GM19238 (cell line): ENCODE results near the gene RSPO3.

Experiments
- DNase-seq: peaks from one replicate; pipeline ENCODE4 v3.0.0; 2011; ENCODE audit warnings: low spot score; ENCODE audit not compliant: insufficient read length

Gene RSPO3

DNA sequence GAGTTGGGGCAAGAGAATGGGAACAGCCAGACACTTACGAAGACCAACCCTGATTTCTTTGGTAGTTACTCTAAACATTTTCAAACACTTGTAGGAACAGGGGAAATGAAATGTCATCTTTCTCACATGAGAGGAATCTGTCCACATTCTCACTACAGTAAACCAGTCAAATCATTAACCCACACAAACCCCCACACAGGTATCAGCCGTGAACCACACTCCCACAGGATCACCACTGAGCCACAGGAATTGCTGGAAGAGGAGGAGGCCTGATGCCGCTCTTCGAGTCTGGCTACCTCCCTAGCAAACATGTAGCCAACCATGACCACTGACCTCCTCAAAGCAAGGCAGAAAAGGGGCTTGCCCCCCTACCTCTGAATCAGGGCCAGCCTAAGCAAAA lies 6.9 kb upstream of the RSPO3 start:
- DNase-seq, result no peak

DNA sequence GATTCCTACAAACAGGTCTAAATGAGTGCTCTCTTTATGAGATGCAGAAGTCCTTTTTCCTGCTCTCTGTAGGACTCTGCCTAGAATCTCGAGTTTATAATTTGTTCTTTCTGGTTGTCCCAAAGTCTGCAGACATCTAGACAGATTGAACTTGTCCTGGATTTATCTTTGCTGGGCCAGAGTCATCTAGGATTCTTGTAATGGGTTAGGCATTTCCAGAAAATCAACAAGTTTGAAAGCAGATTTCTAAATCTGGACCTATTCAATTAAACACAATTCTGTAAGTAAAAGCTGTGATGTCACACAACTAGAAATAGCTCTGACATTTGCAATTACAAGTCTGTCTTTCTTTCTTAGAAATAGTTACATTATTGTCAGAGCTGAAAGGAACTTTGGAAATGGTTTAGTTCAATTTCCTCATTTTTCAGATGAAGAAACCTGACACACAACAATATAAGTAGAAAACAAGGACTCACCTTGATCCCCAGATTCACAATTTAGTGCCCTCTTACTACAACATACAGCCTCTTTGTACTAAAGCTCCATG lies 4.2 kb upstream of the RSPO3 start:
- DNase-seq, result no peak

GRCh38 chr6:127115084-127115655 lies 3.3 kb upstream of the RSPO3 start:
- DNase-seq, result no peak

DNA sequence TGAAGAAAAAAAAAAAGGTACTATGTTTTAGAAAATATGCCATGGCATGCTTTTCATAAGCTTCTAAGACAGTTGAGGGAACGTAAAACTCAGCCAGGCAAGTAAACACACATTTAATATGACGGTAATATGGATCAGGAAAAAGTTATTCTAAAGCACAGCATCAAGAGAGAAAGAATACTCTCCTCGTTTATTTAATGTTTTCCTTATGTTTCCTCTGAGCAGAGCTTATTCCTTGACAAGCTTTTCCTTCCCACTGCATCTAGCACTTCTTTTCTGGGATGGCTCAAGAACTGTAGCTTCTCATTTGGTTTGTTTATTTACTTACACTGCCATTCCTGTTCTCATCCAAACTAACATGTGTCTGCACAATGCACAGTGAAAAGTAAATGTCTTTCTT lies 2.7 kb upstream of the RSPO3 start:
- DNase-seq, result no peak

- DNase-seq, result no peak
Observed at GRCh38 chr6:127117979-127118297, 533 bp upstream of the RSPO3 start.

DNA sequence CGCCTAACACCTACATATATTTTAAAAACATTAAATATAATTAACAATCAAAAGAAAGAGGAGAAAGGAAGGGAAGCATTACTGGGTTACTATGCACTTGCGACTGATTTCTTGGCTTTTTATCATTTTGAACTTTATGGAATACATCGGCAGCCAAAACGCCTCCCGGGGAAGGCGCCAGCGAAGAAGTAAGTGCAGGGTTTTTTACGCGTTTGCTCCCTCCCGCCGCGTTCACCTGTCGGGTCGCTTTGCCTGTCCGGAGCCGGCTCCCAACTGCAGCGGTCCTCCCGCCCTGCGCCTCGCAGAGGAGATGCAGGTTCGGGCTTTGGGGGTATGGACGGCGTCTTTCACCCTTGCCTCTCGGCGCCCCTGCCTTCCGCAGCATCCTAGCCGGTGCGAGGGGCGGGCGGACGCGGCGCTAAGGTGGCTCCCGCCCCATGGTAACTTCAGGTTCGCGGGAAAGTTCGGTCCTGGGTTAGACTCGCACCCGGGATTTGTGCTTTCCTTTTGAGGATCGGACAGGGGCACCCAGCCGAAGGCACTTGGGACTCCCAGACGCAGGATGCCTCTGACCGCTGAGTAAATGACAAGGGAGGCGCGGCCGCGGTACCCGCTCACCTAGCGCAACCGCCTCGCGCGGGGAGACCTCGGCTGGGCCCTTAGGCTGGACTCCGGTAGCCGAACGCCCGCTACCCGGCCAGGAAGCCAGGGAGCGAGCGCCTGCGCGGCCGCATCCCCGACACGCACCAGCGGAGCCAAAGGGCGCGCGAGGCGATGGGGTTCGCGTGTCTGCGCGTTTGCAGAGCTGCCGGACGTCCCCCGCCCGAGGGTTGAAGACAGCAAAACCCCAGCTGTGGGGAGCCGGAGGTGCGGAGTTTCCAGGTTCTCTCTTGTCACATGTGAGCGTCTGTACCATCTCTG lies 891 bp downstream of the RSPO3 start:
- no peak for DNase-seq

DNA sequence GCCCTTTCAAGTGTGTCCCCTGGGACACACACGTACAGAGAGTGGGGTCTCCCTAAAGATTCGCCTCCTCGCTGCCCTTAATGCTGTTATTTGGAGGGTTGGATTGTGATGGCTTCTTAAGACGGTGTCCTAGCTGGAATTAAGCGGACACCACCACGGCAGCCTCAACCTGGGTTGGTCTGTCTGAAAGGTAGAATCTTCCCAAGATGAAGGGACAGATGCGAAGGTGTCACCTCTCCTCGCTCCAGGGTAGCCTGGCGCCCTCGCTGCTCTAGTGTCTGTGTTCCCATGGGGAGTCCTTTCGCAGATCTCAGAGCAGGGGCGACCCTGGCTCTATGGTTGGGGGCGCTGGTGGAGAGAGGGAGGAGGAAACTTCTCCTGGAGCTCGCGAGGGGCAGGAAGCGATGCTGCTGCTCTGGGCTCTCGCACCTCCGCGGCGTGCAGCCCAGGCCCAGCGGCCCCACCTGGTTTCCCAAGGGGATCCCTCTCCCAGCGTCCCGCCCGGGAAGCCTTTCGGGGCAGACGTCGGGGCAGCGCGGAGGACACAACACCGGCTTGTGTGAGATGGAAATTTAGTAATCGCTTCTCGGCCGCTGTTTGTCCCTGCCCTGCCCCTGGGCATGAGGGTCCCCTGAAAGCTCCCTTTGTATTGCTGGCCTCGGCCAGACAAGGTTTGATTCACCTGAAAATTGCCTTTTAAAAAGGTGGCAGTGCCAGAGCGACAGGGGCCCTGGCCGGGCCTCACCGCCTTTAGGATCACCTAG lies 1.7 kb downstream of the RSPO3 start:
- DNase-seq, result no peak

DNA sequence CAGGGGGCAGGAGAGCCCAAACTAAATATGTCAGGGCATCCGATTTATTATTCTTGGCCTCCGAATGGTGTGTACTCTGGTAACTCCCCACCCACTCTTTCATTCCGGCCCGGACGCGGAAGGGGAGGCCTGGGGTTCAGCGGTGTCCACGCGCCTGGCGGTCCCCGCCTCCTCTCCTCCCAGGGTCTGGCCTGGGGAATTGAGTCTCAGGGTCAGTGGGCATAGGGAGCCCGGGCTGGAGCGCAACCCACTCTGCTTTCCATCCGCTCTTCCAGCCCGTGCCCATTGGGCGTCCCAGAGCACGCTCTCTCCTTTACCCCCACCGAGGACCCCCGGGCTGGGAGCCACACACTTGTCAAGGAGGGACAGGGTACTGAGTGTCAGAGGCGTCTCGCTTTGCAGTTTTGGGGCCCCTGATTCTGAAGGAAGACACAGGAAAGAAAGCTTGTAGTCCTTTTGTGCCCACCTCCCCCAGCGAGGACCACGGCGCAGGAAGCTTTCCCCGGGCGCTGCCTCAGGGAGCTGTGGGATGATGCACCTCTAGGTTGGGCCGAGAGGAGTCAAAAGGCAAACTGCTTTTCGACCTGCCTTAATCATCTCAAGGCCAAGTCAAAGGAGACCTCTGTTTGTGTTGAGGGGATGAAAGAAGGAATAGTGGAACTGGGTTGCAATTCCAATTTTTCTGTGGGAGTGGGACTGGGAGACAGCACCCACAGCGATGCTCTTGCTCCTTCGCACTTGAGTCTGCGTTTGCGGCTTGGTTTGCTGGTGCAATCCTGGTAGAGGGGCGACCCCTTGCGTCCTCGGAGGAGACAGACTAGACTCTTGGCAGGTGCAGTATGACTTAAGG lies 2.5 kb downstream of the RSPO3 start:
- DNase-seq, result peak; percentile 39

GRCh38 chr6:127121637-127121960 lies 3.1 kb downstream of the RSPO3 start:
- DNase-seq, result no peak

DNA sequence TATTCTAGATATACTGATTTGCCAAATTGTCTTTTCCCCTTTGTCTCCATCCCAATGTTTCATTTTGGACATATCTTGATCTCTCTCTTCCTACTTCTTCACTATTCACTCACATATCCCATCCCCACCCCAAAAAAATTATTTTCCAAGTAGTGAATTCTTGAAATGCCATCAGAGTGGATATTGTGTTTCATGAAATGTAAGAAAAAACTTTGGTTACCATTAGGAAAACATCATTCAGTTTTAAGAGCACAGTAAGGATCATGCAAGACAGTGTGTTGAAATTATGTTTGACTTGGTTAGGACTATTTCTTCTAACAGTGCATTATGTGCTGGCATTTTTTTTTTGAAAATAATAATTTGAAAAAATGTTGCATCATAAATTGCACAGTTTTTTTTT lies 5.7 kb downstream of the RSPO3 start:
- no peak for DNase-seq

GRCh38 chr6:127124680-127125079 lies 6.2 kb downstream of the RSPO3 start:
- DNase-seq, result no peak

DNA sequence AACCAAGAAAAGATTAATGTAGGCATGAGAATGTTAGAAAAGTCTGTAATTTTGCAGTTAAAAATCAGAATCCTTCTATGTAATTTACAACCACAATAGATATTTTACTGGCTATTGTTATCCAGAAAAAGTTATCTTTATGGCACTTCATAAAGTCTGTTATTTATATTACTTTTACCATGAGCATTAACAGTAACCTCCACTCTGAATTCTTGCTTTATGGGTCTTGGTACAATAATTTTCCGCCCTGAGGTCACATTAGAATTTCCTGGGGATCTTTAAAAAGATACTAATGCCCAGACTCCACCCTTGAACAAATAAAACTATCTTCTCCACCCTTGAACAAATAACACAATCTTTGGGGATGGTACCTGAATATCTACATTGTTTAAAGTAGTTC lies 9.6 kb downstream of the RSPO3 start:
- DNase-seq, result no peak

GRCh38 chr6:127129251-127129650 lies 10.8 kb downstream of the RSPO3 start:
- no peak for DNase-seq

- no peak for DNase-seq
Observed at GRCh38 chr6:127131275-127131674, 12.8 kb downstream of the RSPO3 start.

GRCh38 chr6:127131772-127132376 lies 13.4 kb downstream of the RSPO3 start:
- DNase-seq, result no peak

- no peak for DNase-seq
Observed at GRCh38 chr6:127134136-127134535, 15.7 kb downstream of the RSPO3 start.

DNA sequence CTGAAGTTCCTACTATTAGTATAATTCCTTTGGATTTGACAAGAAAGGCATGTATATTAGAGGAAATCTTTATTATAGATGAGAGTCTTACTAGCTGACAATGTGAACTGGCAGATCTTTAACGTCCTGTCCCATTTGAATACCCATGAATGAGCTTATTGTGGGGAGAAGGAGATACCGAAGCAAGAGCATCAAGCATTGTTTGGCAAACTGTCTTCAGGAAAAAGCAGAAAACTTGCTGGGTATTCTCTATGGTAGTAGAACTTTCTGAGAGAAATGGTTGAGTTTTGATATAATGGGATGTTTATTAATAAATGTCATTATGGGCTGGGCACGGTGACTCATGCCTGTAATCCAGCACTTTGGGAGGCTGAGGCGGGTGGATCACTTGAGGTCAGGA lies 18.3 kb downstream of the RSPO3 start:
- DNase-seq, result no peak

DNA sequence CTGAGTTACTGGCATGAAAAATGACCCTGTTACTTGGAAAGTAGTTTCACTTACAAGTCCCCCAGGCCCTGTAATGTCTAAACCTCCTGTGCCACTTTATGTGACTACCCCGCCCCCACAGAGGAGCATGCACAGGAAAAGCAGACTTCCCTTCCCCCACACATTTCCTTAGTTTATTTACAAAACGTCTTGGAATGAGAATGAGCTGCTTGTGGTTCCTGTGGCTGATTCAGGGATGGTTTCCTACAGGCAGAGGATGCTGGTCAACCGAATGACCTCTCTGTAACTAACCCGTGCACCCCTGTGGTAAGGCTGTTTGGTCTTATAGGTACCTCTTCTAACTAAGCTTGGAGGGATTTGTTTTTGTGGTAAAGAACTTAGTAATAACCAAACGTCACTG lies 28.5 kb downstream of the RSPO3 start:
- no peak for DNase-seq

- DNase-seq, result no peak
Observed at GRCh38 chr6:127147534-127147933, 29.1 kb downstream of the RSPO3 start.

DNA sequence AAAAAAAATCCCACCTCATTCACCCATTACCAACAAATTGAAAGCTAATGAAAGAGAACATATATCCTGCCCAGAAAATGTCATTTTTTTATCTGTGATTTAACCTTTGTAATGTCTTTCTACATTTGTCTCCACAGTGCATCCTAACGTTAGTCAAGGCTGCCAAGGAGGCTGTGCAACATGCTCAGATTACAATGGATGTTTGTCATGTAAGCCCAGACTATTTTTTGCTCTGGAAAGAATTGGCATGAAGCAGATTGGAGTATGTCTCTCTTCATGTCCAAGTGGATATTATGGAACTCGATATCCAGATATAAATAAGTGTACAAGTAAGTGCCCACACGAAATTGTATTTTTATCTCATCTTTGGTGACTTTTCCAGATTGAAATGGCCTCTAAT lies 30.0 kb downstream of the RSPO3 start:
- no peak for DNase-seq

GRCh38 chr6:127154509-127154908 lies 36.0 kb downstream of the RSPO3 start:
- no peak for DNase-seq
